ENCODE results near the gene CYSRT1.
A peak's percentile ranks its signal among the peaks of the same experiment; 100 is the strongest.

The CYSRT1 gene

GRCh38 chr9:137191691-137192447 is 33.1 kb upstream of the CYSRT1 start (continued):
- 0 out of 2 replicates have a peak, but pooled peaks have one; percentile 7 for TF ChIP-seq ZBTB10 (tag by site-specific recombination; IDR thresholded peaks at IDR 0.05)
- TF ChIP-seq ZNF747 (tag by site-specific recombination; IDR thresholded peaks at IDR 0.05), result no peak
- TF ChIP-seq ZNF785 (tag by site-specific recombination; IDR thresholded peaks at IDR 0.05), result no peak
- TF ChIP-seq SP2 (tag by site-specific recombination; IDR thresholded peaks at IDR 0.05), result 0 out of 2 replicates have a peak, but pooled peaks have one; percentile 16

GRCh38 chr9:137192448-137192780 is 32.6 kb upstream of the CYSRT1 start:
- no peak overlapping the region for H3K4me3 ChIP-seq (ENCODE audit: low read depth, low read length)
- POLR2A ChIA-PET, result interaction anchor here (0.6 to 7.1 kb wide), 12 partner anchors 12 to 157 kb away, joined by 3 to 178 read pairs (median 4); partner anchors contain the start of genes LRRC26, MAN1B1, NDOR1 and TMEM203
- peaks cover 0 to 31% of the 10 kb centered on the region in 2 experiments; a peak in 1 of 3 replicates for H3K36me3 ChIP-seq (ENCODE audit: control insufficient read depth in 2 of 2, insufficient read depth in 1 of 2, low read length in 2 of 2)
- H3K4me1 ChIP-seq (ENCODE audit: control insufficient read depth, insufficient read depth, low read length), result peaks cover 8% of the 10 kb centered on the region
- TF ChIP-seq ZNF513 (tag by site-specific recombination; IDR thresholded peaks at IDR 0.05), result peak; percentile 97
- TF ChIP-seq ZBTB1 (tag by site-specific recombination; IDR thresholded peaks at IDR 0.05), result no peak
- no peaks in the 10 kb centered on the region for H3K9me3 ChIP-seq (ENCODE audit: control insufficient read depth, insufficient read depth, low read depth, low read length)
- CTCF ChIA-PET, result interaction anchor here (0.6 to 2.3 kb wide), 4 partner anchors 13 to 44 kb away, joined by 4 to 9 read pairs (median 5); partner anchors contain the start of genes NDOR1, RNF224 and TMEM203
- H3K27ac ChIP-seq (ENCODE audit: extremely low read depth, low read depth, low read length), result no peak overlapping the region

GRCh38 chr9:137192859-137193258 is 32.1 kb upstream of the CYSRT1 start:
- no peak overlapping the region for H3K27ac ChIP-seq (ENCODE audit: extremely low read depth, low read depth, low read length)
- no peaks in the 10 kb centered on the region for H3K9me3 ChIP-seq (ENCODE audit: control insufficient read depth, insufficient read depth, low read depth, low read length)
- CTCF ChIA-PET, result interaction anchor here (1.0 to 2.3 kb wide), 3 partner anchors 16 to 44 kb away, joined by 4 to 9 read pairs (median 6); partner anchors contain the start of gene RNF224
- peaks cover 6% of the 10 kb centered on the region; the same call in 1 of the 2 replicates for H3K4me1 ChIP-seq (ENCODE audit: control insufficient read depth, insufficient read depth, low read length)
- POLR2A ChIA-PET, result interaction anchor here (0.9 to 7.1 kb wide), 11 partner anchors 12 to 158 kb away, joined by 3 to 178 read pairs (median 4); partner anchors contain the start of genes LRRC26, MAN1B1, NDOR1 and TMEM203
- no peak overlapping the region for H3K4me3 ChIP-seq (ENCODE audit: low read depth, low read length)
- H3K36me3 ChIP-seq (ENCODE audit: control insufficient read depth in 2 of 2, insufficient read depth in 1 of 2, low read length in 2 of 2), result peaks cover 0 to 30% of the 10 kb centered on the region in 2 experiments; a peak in 1 of 3 replicates
- no peak for TF ChIP-seq PRDM2 (tag by site-specific recombination; IDR thresholded peaks at IDR 0.05; ENCODE audit: borderline replicate concordance)
- no peak for TF ChIP-seq ZNF777 (tag by site-specific recombination; IDR thresholded peaks at IDR 0.05; ENCODE audit: borderline replicate concordance)
- TF ChIP-seq ZNF791 (tag by site-specific recombination; IDR thresholded peaks at IDR 0.05), result no peak
- TF ChIP-seq ZNF398 (tag by site-specific recombination; IDR thresholded peaks at IDR 0.05), result peak; percentile 94
- TF ChIP-seq KLF8 (tag by site-specific recombination; IDR thresholded peaks at IDR 0.05), result no peak
- TF ChIP-seq, protein P1, sequence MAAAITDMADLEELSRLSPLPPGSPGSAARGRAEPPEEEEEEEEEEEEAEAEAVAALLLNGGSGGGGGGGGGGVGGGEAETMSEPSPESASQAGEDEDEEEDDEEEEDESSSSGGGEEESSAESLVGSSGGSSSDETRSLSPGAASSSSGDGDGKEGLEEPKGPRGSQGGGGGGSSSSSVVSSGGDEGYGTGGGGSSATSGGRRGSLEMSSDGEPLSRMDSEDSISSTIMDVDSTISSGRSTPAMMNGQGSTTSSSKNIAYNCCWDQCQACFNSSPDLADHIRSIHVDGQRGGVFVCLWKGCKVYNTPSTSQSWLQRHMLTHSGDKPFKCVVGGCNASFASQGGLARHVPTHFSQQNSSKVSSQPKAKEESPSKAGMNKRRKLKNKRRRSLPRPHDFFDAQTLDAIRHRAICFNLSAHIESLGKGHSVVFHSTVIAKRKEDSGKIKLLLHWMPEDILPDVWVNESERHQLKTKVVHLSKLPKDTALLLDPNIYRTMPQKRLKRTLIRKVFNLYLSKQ (tag by site-specific recombination; IDR thresholded peaks at IDR 0.05; ENCODE audit: borderline replicate concordance), result no peak
- TF ChIP-seq GLIS1 (tag by site-specific recombination; IDR thresholded peaks at IDR 0.05), result 0 out of 2 replicates have a peak, but pooled peaks have one; percentile 30
- TF ChIP-seq ZIC2 (tag by site-specific recombination; IDR thresholded peaks at IDR 0.05), result peak; percentile 77
- TF ChIP-seq ZBTB6 (tag by site-specific recombination; IDR thresholded peaks at IDR 0.05), result 0 out of 2 replicates have a peak, but pooled peaks have one; percentile 19
